T47D (cell line): Measurements from ENCODE around the gene SMAD7.

Experiments used
- DNase-seq, 2 experiments: peaks; one replicate each; pipeline versions ENCODE4 v3.0.0 to v3.0.0-alpha.2; 2011 to 2012; ENCODE audit warnings: low read depth in 1 of 2, low spot score in 1 of 2
- JUND ChIP-seq: IDR thresholded peaks from 2 replicates; pipeline ENCODE4 v1.6.1; 2012; ENCODE audit warnings: low read depth
- in situ Hi-C: cut with HindIII; loops from 2 replicates; pipeline ENCODE4 v1.10.0; 2016; ENCODE audit warnings: low sequenced_read_pairs, low pct_unique_long_range_greater_than_20kb

The SMAD7 gene

GRCh38 chr18:48915626-48916425 is 34.9 kb downstream of the SMAD7 start:
- no peak for DNase-seq
- in situ Hi-C loops = no loop called here
- TF ChIP-seq JUND = no peak

- in situ Hi-C loops = no loop called here
- no peak for TF ChIP-seq JUND
- DNase-seq = no peak
These were observed 36.0 kb downstream of the SMAD7 start for GRCh38 chr18:48914581-48915251.

- no peak for DNase-seq
- no peak for TF ChIP-seq JUND
- in situ Hi-C loops = no loop called here
These were observed 37.0 kb downstream of the SMAD7 start for GRCh38 chr18:48913775-48914174.

GRCh38 chr18:48913201-48913600 is 37.6 kb downstream of the SMAD7 start:
- in situ Hi-C loops = no loop called here

GRCh38 chr18:48910972-48911545 is 39.7 kb downstream of the SMAD7 start:
- in situ Hi-C loops = no loop called here
- no peak for DNase-seq
- TF ChIP-seq JUND = no peak

More at GRCh38 chr18:48913201-48913600, 37.6 kb downstream of the SMAD7 start:
- no peak for TF ChIP-seq JUND
- DNase-seq = peak; percentile 16 to 46

- DNase-seq = no peak
- no peak for TF ChIP-seq JUND
- in situ Hi-C loops = no loop called here
These were observed 41.0 kb downstream of the SMAD7 start for GRCh38 chr18:48909721-48910120.

- DNase-seq = no peak
- TF ChIP-seq JUND = no peak
- in situ Hi-C loops = no loop called here
These were observed 41.8 kb downstream of the SMAD7 start for GRCh38 chr18:48908916-48909315.

- in situ Hi-C loops = no loop called here
- no peak for TF ChIP-seq JUND
- no peak for DNase-seq
These were observed 45.3 kb downstream of the SMAD7 start for GRCh38 chr18:48905513-48905912.

GRCh38 chr18:48904847-48905394 is 45.8 kb downstream of the SMAD7 start:
- TF ChIP-seq JUND = no peak
- in situ Hi-C loops = no loop called here
- no peak for DNase-seq

- DNase-seq = no peak
- no peak for TF ChIP-seq JUND
- in situ Hi-C loops = no loop called here
These were observed 46.7 kb downstream of the SMAD7 start for GRCh38 chr18:48904091-48904490.

GRCh38 chr18:48902856-48903601 is 47.7 kb downstream of the SMAD7 start:
- no peak for DNase-seq
- in situ Hi-C loops = no loop called here
- no peak for TF ChIP-seq JUND
